NCI-H1930 (cell line): Measurements from ENCODE around the gene CHKB.
"Not testable (repeated sequence)": the region's sequence is repeated elsewhere in the genome, so short reads cannot be mapped to it uniquely, and the experiment has no call there.

Source experiments
- DNase-seq, 2 experiments: peaks; one replicate each; lab custom pipeline; 2025; lab: John Stamatoyannopoulos, UW

The CHKB gene

DNA sequence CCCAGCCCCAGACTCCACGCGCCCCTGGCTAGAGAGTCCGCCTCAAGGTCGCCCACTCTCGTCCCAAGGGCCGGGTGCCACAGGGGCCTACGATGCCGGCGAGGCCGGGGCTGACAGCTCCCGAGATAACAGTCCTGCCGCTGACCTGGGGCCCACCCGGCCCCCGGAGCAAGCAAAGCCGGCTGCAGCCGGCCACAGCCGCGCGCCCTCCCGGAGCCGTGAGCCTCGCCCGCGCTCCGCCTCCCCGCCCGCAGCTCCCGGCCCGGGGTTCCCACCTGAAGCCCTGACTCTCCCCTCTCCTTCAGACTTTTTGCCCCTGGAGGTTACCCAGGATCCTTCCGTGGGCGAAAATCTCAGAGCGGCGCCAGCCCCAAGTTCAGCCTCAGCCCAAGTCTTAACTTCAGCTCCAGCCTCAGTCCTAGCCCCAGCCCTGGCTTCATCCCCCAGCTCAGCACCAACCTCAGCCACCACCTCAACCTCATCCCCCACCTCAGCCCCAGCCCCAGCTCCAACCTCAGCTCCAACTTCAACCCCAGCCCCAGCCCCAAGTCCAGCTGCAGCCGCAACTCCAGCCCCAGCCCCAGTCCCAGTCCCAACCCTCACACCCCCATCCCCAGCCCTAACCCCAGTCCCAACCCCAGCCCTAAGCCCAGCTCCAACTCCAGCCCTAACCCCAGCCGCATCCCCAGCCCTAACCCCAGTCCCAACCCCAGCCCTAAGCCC, 35.2 kb downstream of the CHKB start:
- DNase-seq = no peak

DNA sequence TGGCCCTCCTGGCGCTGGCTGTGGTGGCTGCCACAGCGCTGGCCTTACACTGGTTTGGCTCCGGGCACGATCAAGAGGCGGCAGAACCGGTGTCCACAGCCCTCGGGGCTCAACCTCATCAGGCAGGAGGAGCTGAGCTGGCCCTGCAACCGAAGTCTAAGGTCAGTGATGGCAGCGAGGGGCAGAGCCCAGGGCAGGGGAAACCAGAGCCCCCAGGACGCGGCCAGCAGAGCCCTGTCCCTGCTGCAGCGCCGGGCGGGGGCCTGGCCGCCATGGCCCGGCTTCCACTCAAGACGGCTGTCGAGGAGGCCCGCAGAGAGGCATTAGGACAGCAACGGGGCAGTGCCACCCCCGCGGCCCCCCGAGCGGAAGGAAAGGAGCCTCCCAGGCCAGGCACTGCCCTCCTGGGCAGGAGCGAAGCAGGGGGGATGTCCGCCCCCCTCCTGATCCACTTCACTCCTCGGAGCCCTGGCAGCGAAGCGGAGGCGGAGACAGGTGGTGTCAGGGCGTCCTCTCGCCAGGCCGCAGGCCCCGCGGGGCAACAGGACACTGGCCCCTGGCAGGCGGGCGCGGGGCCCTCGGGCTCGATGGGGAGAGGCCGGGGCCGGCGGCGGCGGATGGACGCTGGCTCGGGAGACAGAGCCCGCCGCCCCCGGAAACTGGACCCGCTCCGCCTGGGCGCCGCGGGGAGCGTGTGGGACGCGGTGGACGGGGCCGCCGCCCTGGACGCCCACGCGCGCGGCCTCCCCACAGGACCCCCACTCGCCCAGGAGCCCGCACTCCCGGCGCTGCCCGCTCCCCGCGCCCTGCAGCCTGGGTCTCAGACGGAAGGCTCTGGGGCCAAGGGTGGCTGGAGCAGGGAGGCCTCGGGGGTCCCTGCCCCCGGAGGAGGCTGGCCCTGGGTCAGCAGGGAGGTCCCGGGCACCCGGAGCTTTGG, 36.1 kb downstream of the CHKB start:
- no peak for DNase-seq

DNA sequence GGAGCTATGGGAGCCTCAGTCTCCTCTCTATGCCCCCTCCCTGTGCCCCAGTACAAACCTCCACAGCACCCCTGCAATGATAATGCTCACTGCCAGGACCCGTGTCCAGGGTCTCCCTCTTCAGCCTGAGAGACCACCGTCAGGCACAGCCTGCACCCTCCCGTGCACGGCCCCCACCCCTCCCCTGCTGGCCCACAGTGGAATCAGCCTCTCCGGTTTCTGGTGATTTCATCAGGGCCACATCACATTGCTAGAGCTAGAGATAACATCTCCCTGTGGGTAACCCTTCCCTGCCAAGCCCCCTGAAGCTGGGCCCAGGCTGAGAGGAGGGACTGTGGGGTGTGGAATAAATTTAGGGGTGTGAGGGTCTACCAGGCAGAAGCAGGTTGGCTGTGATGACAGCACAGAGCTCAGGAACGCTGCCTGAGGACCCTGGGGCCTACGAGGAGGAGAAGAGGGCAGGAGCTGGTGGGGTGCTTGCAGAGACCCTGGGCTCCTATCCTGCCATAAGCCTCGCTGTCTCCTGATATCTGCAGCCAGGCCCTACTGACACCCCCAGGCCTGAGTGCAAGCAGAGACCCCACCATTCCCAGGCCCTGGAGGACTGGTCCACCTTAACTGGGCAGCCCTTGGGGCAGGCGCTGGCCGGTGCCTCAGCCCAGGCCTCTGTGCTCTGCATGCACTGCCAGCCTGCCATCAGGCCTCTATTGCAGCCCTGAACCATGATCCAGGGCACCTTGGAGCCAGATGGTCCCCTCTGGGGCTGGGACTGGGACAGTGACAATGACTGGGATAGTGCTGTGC, 36.9 kb downstream of the CHKB start, which contains the start of gene KLHDC7B:
TSS of gene KLHDC7B (plus strand) at position 378 of the 804 bp plus-strand sequence. CDS start at position 723, 345 bp downstream.
- peak in 1 of 2 experiments; percentile 31 for DNase-seq

DNA sequence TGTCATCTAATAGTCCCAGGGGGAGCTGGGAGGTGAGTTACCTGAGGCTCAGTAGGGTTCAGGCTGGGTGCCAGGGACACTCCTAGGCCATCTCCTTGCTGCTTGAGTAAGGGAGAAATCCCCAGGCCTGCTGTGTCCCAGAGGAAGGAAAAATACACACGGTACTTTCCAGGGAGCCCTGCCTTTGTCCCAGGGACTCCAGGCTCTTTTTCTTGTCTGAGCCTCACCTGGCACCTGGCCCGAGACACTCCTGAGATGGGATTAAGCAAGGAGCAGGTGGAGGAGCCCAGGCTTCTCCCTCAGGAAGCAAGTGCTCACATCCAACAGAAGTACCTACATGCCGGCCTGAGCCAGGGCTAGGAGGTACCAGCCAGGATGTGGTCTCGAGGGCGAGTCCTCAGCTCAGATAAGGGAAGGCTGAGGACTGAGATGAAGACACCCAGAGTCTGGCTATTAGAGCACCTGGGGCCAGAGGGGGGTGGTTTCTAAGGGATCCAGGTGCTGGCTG, 37.8 kb downstream of the CHKB start:
- no peak for DNase-seq

DNA sequence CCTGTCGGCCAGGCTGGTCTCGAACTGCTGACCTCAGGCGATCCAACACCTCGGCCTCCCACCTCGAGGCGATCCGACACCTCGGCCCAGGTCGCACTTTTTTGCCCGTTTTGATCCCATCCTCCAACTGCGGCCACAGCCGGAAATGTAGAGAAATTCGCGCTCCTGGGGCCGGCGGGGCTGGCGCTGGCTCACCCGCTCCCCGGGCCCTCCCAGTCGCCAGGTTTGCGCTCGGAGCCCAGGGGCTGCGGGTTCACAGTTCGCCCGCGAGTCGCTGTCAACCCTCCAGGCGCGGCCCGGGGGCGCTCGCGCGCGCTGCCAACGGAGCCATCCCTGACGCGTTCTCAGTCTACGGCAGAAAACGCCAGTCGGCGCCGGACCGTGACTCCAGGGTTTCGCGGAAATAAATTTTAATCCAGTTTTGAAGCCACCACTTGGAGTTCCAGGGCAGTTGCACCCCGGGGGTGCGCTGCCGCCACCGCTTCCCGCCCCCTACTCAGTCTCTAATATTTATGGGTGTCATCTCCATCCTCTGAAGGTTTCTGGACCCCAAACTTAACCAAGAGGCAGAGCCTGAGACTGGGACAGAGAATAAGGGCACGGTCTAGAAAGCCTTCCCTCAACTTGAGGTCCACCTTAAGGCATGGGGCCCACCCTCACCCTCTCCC, 38.4 kb downstream of the CHKB start:
- DNase-seq = no peak

DNA sequence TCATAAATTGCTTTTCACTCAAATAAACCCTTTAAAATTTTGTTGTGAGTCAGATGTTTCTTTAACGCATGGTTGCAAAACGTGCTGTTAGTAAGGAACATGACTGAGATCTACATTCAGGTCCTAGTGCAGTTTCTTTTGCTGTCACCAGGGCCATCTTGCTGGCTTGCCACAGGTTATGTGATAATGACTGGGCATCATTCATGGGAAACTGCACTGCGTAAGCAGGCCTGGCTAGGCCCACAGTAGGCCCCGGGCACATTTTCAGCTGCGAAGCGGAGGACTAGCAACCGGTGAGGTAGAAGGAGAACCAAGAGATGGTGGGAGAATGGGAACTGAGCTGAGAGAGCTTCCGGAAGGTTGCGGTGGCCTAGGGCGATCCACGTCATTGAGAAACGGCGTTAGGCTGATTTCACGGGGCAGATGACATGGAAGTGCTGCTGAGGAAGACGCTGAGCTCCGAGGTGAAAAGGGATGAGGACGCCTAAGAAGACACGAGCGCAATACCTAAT, 40.2 kb downstream of the CHKB start:
- DNase-seq = no peak

DNA sequence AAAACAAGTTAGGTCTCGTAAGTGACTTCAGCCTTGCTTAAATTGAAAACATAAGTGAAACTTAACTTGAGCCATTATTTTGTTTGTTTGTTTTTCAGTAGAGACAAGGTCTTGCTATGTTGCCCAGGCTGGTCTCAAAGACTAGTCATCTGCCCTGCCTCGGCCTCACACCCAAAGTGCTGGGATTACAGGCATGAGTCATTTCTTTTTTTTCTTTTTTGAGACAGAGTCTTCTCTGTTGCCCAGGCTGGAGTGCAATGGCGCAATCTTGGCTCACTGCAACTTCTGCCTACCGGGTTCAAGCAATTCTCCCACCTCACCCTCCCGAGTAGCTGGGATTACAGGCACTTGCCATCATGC, 41.0 kb downstream of the CHKB start:
- not testable (repeated sequence) for DNase-seq

DNA sequence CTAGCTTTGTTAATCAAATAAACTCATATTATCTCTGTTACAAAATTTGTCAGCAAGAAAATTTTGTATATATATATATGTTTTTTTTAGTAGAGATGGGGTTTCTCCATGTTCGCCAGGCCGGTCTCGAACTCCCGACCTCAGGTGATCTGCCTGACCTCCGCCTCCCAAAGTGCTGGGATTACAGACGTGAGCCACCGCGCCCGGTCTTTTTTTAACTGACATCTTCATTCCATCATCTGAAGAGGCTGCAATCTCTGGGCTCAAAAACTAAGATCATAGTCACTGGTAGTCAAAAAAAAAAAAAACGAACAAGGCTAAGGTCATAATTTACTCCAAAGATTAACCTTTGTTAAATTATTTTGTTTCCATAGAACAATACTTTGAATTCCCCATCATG, 42.3 kb downstream of the CHKB start:
- no peak for DNase-seq

DNA sequence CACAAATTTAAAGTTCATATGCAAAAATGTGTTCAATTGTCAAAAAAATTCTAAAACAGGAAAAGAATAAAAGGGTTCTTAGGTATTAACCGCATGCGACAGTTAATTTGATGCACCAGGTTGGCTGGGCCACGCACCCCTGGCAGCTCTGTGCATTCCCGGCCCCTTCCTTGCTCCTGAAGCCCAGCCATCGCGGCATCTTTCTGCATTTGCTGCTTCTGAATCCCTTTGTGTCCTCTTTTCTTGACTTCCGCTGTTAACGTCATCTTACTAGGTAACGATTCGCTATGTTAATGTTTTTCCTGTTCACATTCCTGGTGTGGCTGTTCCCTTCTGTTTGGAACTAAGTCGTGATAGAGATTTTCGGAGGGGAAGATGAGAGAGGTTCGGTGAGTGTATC, 44.9 kb downstream of the CHKB start:
- no peak for DNase-seq

DNA sequence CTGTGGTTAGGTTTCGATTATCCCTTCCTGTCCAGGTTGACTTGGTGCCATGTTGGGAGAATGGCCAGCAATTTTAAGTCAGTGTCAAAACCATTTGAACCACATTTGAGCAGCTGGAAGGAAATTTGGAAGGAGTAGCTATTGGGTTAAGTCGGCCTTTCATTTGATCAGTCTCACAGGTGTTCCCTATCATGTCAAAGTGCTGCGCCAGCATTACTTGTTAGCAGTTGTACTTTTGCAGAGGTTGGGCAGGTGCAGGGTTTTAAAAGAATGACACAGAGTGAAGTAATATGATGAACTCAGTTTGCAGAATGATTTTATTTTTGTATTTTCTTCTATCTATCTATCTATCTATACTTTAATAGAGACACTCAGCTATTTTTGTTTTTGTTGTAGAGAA, 46.4 kb downstream of the CHKB start:
- DNase-seq = no peak

DNA sequence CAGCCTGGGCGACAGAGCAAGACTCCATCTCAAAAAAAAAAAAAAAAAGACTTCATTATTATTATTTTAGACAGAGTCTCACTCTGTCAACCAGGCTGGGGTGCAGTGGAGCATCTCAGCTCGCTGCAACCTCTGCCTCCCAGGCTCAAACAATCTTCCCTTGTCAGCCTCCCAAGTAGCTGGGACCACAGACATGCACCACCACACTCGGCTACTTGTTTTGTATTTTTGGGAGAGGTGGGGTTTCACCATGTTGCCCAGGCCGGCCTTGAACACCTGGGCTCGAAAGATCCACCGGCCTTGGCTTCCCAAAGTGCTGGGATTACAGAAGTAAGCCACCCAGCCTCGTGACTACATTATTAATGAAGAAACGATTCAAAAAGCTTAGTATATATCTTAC, 47.5 kb downstream of the CHKB start:
- no peak for DNase-seq

DNA sequence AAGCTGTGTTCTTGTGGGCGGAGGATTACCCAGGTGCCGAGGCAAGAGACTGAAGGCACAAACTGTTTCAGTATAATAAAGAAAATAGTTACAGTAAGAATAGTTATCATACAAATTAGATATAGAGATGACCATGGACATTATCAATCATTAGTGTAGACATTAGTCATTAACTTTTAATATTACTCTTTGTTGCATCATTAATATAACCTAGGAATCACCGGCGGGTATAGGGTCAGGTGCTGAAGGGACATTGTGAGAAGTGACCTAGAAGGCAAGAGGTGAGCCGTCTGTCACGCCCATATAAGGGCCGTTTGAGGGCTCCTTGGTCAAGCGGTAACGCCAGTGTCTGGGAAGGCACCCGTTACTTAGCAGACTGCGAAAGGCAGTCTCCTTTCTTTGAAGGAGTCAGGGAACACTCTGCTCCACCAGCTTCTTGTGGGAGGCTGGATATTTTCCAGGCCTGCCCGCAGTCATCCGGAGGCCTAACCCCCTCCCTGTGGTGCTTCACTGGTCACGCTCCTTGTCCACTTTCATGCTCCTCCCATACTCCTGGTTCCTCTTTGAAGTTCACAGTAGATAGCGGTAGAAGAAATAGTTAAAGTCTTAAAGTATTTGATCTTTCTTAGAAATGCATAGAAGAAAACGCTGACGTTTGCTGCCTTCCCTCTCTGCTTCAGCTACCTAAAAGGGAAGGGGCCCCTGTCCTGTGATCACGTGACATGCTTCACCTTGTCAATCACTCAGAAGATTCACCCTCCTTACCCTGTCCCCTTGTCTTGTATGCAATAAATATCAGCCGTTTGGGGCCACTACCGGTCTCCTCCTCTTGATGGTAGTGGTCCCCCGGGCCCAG, 48.6 kb downstream of the CHKB start:
- not testable (repeated sequence) for DNase-seq

DNA sequence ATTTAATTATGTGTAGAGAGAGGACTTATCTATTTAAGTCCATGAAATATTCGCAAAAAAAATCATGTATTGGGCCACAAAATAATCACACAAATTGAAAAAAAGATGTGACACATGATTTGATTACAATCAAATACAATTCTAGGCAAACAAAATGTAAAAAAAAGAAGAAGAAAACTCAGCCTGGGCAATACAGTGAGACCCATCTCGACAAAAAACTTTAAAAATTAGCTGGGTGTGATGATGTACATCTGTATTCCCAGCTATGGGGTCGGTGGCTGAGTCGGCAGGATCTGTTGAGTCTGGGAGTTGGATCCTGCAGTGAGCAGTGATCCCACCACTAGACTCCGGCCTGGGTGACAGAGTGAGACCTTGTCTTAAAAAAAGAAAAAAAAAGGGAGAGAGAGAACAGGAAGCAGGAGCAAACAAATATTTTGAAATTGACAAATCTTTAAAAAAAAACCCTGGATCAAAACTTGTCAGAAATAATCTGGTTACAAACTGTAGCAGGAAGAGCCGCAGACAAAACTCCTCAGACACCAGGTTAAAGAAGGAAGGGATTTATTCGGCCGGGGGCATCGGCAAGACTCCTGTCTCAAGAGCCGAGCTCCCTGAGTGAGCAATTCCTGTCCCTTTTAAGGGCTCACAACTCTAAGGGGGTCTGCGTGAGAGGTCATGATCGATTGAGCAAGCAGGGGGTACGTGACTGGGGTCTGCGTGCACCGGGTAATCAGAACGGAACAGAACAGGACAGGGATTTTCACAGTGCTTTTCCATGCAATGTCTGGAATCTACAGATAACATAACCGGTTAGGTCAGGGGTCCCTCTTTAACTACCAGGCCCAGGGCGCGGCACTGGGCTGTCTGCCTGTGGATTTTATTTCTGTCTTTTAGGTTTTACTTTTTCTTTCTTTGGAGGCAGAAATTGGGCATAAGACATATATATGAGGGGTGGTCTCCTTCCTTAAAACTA, 49.5 kb downstream of the CHKB start:
- DNase-seq = no peak

DNA sequence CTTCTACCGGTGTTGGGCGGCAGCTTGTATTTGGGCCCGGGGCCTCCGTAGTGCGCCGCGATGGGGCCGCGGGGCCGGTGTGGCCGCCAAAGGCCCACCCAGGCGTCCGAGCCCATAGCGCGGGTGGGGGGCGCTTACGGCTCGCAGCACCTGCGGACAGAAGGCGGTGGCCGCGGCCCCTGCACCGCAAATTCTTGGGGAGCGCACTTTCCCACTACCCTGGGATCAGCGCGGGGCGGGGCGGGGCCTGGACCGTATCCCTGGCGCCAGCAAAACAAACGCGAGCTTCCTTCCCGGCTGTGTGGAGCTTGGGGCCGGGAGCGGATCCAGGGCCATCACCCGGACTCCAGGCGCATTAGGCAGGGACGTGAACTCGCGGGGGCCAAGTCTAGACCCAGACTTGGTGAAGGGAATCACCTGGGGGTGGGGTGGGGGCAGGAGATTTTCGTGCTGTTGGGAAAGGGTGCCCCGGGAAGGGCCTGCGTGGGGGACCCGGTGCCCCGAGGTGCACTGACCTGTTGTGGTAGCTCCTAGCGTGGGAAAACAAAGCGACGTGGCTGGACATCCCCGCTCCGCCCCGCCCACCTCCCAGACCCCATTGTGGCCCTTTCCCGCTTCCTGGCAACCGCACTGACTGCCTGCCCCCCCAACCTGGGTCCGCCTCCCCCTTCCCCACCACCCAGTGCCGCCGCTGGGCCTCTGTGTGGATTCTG, 50.5 kb downstream of the CHKB start:
- DNase-seq = no peak

DNA sequence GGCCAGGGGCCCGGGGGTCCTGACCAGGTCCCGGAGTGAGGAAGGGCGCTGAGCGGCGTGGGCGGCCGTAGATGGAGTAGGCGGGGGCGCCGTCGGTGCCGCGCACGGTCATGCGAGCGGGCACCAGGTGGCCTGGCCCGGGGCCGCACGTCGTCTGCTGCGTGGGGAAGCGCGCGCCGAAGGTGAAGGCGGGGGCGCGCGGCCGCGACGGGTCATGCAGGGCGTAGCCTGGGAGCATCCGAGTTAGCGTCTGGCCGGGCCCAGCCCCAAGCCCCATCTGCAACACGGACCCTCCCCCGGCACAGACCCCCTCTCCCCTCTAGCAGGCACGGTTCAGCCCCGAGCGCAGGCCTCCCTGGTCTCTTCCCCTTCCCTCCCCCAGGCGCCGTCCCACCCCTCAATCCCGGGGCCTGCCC, 51.1 kb downstream of the CHKB start:
- DNase-seq = peak in 1 of 2 experiments; percentile 35

DNA sequence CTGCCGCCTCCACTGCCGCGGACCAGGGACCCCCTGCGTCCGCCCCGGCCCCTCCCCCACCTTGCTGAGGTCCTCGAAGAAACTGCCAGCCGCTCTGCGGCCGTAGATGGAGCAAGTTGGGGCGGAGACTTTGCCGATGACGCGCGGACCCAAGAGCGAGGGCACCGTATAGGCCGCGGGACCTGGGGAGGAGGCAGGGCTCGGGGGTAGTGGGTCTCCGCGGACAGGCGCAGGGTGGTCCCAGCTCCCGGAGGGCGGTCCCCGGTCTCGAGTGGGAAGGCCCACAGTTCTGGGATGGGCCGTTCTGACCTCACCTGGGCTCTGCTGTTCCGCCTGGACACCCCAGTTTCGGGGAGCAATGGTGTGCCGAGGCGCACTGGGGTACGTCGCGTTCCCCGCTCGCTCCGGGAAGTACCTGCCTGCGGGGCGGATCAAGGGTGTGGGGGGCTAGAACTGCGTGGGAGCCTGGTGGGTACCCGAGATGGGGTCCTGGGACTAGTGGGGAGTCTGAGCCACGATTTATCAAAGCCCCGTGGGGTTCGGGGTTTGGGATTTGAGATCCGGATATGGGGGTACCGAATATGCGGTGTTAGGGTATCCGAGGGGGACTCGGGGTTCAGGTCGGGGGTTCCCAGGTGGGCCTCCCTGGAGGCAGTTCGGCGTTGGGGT, 51.6 kb downstream of the CHKB start:
- DNase-seq = peak; percentile 59 to 74

DNA sequence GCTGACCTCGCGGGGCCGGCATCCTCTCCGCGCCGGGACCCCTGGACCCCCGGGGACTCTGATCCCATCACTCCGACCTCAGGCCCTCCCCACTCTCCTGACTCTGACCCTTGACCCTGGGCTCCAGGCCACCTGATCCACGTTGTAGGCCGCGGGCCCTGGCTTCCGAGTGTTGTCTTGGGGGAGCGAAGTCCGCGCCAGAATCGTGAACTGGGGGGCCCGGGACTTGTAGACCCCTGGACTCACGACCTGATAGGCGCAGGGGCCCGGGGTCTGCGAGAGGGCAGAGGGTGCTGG, 52.1 kb downstream of the CHKB start:
- no peak for DNase-seq
